Heart left ventricle (tissue), 16 donors: ENCODE data around the gene CCDC106. TPM values are rescaled to one million over a fixed set of nuclear protein-coding genes. Genes with fewer than 3 reads are reported as not detected.

Experiments used
- ATAC-seq, 4 donors: fragments of 200-7000 bp; cut with Tn5 transposase; one replicate each; pipeline ENCODE4 v1.9.1; 2020 to 2022; ENCODE audit warnings: moderate library complexity in 4 of 4, mild to moderate bottlenecking in 3 of 4, moderate number of reproducible peaks in 1 of 4
- DNase-seq, 5 donors: peaks; one replicate each; pipeline ENCODE4 v3.0.0-alpha.2; 2020
- H3K27ac ChIP-seq, 12 donors: fragments of 200-600 bp; sonication (generic) in 4 of 12; one replicate each; pipeline versions ENCODE4 v1.5.0 to v1.8.0; 2016 to 2022; ENCODE audit warnings: mild to moderate bottlenecking in 2 of 12
- H3K27me3 ChIP-seq, 9 donors: fragments of 200-600 bp; sonication (generic) in 2 of 9; one replicate each; pipeline versions ENCODE4 v1.5.1 to v1.8.0; 2016 to 2022; ENCODE audit warnings: mild to moderate bottlenecking in 3 of 9
- H3K36me3 ChIP-seq, 9 donors: fragments of 200-600 bp; sonication (generic) in 2 of 9; one replicate each; pipeline versions ENCODE4 v1.5.0 to v1.8.0; 2018 to 2022; ENCODE audit warnings: mild to moderate bottlenecking in 2 of 9
- H3K4me1 ChIP-seq, 12 donors: fragments of 200-600 bp; sonication (generic) in 4 of 12; one replicate each; pipeline versions ENCODE4 v1.5.0 to v1.8.0; 2016 to 2022; ENCODE audit warnings: mild to moderate bottlenecking in 3 of 12
- H3K4me3 ChIP-seq, 12 donors: fragments of 200-600 bp; sonication (generic) in 4 of 12; one replicate each; pipeline versions ENCODE4 v1.5.0 to v1.8.0; 2017 to 2022; ENCODE audit warnings: mild to moderate bottlenecking in 9 of 12, moderate library complexity in 4 of 12
- H3K9me3 ChIP-seq, 12 donors: fragments of 200-600 bp; sonication (generic) in 4 of 12; one replicate each; pipeline versions ENCODE4 v1.5.0 to v1.8.0; 2016 to 2022; ENCODE audit warnings: mild to moderate bottlenecking in 1 of 12
- CTCF ChIP-seq, 12 donors: fragments of 200-600 bp; sonication (generic) in 4 of 12; IDR thresholded peaks; one replicate each; pipeline versions ENCODE4 v1.5.0 to v1.8.0; 2018 to 2022; ENCODE audit warnings: antibody characterized with exemption in 12 of 12, mild to moderate bottlenecking in 5 of 12
- POLR2A ChIP-seq, 2 donors: fragments of 450-650 bp; IDR thresholded peaks; one replicate each; pipeline ENCODE4 v1.6.1; 2017; ENCODE audit warnings: antibody characterized with exemption in 2 of 2, mild to moderate bottlenecking in 2 of 2, moderate library complexity in 2 of 2
- WGBS, 4 donors: extraction: QIAGEN DNeasy Blood & Tissue Kit in 2 of 4; methylation state at CpG; one replicate each; pipeline versions ENCODE4 v1.1.5 to v1.1.7; 2013 to 2018; 5-methylcytosine and 5-hydroxymethylcytosine counted together
- intact Hi-C, 10 donors: fragments of 100-400 bp; cut with DNase I; formaldehyde crosslinking; loops; one replicate each; pipeline versions ENCODE4 v1.11.1 to v1.14.2; 2022
- polyA plus RNA-seq, 2 donors: library from polyadenylated mRNA; stranded (reverse); fragments of 200-250 nt; gene quantifications; one replicate each; pipeline ENCODE4 v1.2.3, GENCODE V29; 2013
- total RNA-seq, 9 donors: library from RNA; depleted of rRNA in 2 of 9; stranded (reverse); fragments of >200 nt in 2 of 9; fragmentation: NEBNext Ultra II Directional in 3 of 9; extraction: Animal tissue kit (Norgen Biotek cat#: 25700) in 3 of 9; gene quantifications; one replicate each; pipeline versions ENCODE4 v1.1.0 to v1.2.4, GENCODE V29; 2016 to 2023
- donor health status: ischemic (EF 13 %, LVEDD 7.1; RV severe dilation, severe dysfunction).
- donor health status: healthy with polysubstance abuse.
- donor health status: DM: no; HTN: yes; CAD: no.
- donor health status: DM: no; HTN: no; CAD: no.
- donor health status: ischemic (EF 25% LVEDD 6.9; RV normal size, moderate dysfunction).
- donor health status: ischemic (EF 25% LVEDD 5.7; RV mildly dilated, moderate dysfunction).
- donor health status: healthy.
- donor health status: DM: yes; HTN: yes; CAD: no.
- donor health status: ischemic (EF 35%, LVEDD 5.7; RV mildly dilated, moderate dysfunction).
- donor health status: nonischemic (EF 11% LVEDD 7.7; RV severe dilation, severe dysfunction).
- donor health status: DM: yes; HTN: yes; CAD: no.
- donor health status: PGD.
- donor health status: ischemic (EF 29% LVEDD 5.4; RV normal size, mild dysfunction).
- donor health status: nonischemic (EF 23%, LVEDD 6.1; RV moderate dilation, normal function).

The CCDC106 gene
- total and polyA plus RNA-seq, 11 donors: 11.7 to 27.7 (median 16.5) TPM

- 0 to 1% (median 0%) methylated on average over 27 to 97 of the region's 97 CpGs for WGBS, 4 donors
Measured at GRCh38 chr19:55599842-55600661, 48.0 kb upstream of the CCDC106 start, which contains the start of gene ZNF524. TSS of gene ZNF524 (plus strand) at chr19:55600288. CDS start at chr19:55602113, 1,825 bp downstream.

GRCh38 chr19:55600662-55601028 is 47.4 kb upstream of the CCDC106 start:
- peaks cover 0 to 27% (median 19%) of the 10 kb centered on the region in 9 donors for H3K36me3 ChIP-seq
- peak overlapping the region; percentile 92 to 100 (median 99) for H3K27ac ChIP-seq
- H3K4me3 ChIP-seq: peak overlapping the region; percentile 62 to 99 (median 86)
- intact Hi-C loops: loop anchor here in 1 of 10 donors (10.0 kb wide), 2 partner anchors 316 to 456 kb away; partner anchors contain the start of genes BRSK1, HSPBP1 and TNNT1
- 6 to 10% (median 8%) methylated on average over 8 to 15 of the region's 15 CpGs for WGBS, 4 donors
- H3K27me3 ChIP-seq: no peaks in the 10 kb centered on the region
- no peaks in the 10 kb centered on the region for H3K9me3 ChIP-seq
- peaks cover 3 to 30% (median 17%) of the 10 kb centered on the region in 12 donors for H3K4me1 ChIP-seq
- ATAC-seq (no peak), DNase-seq (no peak)
- TF ChIP-seq POLR2A (IDR thresholded peaks at IDR 0.05) (no peak), CTCF (IDR thresholded peaks at IDR 0.05) (no peak)

More at GRCh38 chr19:55599842-55600661, 48.0 kb upstream of the CCDC106 start, which contains the start of gene ZNF524:
- H3K27me3 ChIP-seq: no peaks in the 10 kb centered on the region
- intact Hi-C loops: loop anchor here in 5 of 10 donors (2.0 to 10.0 kb wide), 7 partner anchors 32 to 455 kb away; partner anchors contain the start of genes SBK3 (in 2 of the 5), BRSK1 (in 1 of the 5), HSPBP1 (in 1 of the 5) and TNNT1 (in 1 of the 5)
- TF ChIP-seq CTCF (IDR thresholded peaks at IDR 0.05) (no peak), POLR2A (IDR thresholded peaks at IDR 0.05) (no peak)
- H3K9me3 ChIP-seq: no peaks in the 10 kb centered on the region
- peaks cover 0 to 33% (median 25%) of the 10 kb centered on the region in 9 donors for H3K36me3 ChIP-seq
- peak; percentile 89 to 93 (median 90) for DNase-seq
- peak within 1 kb of the TSS; percentile 62 to 99 (median 86) for H3K4me3 ChIP-seq
- ATAC-seq: peak; percentile 63 to 74 (median 66)
- H3K27ac ChIP-seq: peak within 1 kb of the TSS; percentile 92 to 100 (median 99)
- peaks cover 3 to 30% (median 17%) of the 10 kb centered on the region in 12 donors for H3K4me1 ChIP-seq

GRCh38 chr19:55601084-55601483 is 46.9 kb upstream of the CCDC106 start:
- DNase-seq (no peak), ATAC-seq (no peak)
- intact Hi-C loops: loop anchor here in 1 of 10 donors (10.0 kb wide), 2 partner anchors 316 to 456 kb away; partner anchors contain the start of genes BRSK1, HSPBP1 and TNNT1
- 64 to 77% (median 72%) methylated on average over 4 of the region's 4 CpGs for WGBS, 4 donors
- H3K27me3 ChIP-seq: no peaks in the 10 kb centered on the region
- peak overlapping the region; percentile 62 to 99 (median 86) for H3K4me3 ChIP-seq
- H3K27ac ChIP-seq: peak overlapping the region; percentile 92 to 100 (median 99)
- H3K4me1 ChIP-seq: peaks cover 3 to 30% (median 20%) of the 10 kb centered on the region in 12 donors
- no peak for TF ChIP-seq CTCF (IDR thresholded peaks at IDR 0.05)
- no peak for TF ChIP-seq POLR2A (IDR thresholded peaks at IDR 0.05)
- H3K36me3 ChIP-seq: peaks cover 0 to 23% (median 15%) of the 10 kb centered on the region in 9 donors
- H3K9me3 ChIP-seq: no peaks in the 10 kb centered on the region
